ENCODE data around the gene NTRK3. TPM values are rescaled to one million over a fixed set of nuclear protein-coding genes. Genes with fewer than 3 reads are reported as not detected.
A peak's percentile ranks its signal among the peaks of the same experiment; 100 is the strongest.

Gene NTRK3

DNA sequence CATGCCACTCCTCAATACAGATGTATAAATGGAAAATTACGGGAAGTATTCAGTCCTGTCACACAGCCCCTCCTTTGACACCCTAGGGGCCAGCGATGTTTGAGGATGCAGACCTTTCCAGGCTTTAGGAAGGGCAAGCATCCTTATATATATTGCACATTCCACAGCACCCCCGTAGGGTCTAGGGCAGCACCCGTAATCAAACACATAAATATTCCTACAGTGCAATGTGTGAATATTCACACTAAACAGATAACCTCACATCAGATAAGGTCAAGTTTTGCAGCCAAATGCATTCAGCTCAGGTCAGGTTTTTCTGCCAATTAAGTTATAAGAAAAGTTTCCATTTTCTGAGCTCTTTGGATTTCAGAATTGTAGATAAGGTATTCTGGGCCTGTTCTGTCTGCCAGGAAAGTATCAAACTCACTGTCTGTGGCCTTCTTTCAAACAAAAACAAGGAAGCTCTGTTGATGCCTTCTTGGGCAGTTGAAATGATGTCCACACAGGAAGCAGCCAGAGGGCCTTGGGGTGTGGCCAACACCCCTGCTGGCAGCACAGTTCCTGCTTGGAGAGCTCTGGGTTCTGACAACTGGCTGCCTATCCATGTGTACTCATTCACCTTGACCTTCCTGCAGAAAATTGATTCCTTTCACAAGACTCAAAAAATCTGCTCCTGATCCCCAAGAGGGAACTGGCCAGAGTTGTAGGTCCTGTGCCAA lies 427.0 kb downstream of the NTRK3 start:
- Histone ChIP-seq H3K9me3 (replicated peaks; ENCODE audit: low read length) (no peaks in the 10 kb centered on the region), H3K4me3 (ENCODE audit: low read length) (no peak overlapping the region), H3K4me1 (ENCODE audit: control insufficient read depth, insufficient read depth, low read length) (no peaks in the 10 kb centered on the region), H3K27me3 (ENCODE audit: control insufficient read depth, insufficient read depth, low read length) (no peaks in the 10 kb centered on the region), H3K36me3 (ENCODE audit: insufficient read depth, low read length) (no peaks in the 10 kb centered on the region), H3K9ac (ENCODE audit: low read depth, low read length) (no peak overlapping the region), H3K4me2 (ENCODE audit: low read length) (no peak overlapping the region)

DNA sequence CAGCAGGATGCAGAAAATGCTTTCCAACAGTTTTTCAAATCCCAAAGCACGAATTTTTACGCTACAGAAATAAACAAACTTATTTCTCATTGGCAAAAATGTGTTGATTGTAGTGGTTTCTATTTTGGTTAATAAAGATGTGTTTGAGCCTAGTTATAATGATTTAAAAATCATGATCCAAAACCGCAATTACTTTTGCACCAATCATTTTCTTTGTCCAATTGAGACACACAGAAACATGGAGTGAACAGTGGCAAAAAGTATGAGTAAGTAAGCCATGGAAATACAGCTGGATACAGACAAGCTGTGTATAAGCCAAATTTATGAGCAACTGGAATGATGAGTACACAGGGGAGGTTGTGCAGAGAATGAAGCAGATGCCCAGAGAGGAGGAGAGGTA lies 427.9 kb downstream of the NTRK3 start:
- no peaks in the 10 kb centered on the region for H3K9me3 ChIP-seq (replicated peaks; ENCODE audit: low read length)
- no peaks in the 10 kb centered on the region for H3K27me3 ChIP-seq (ENCODE audit: control insufficient read depth, insufficient read depth, low read length)
- H3K4me1 ChIP-seq (ENCODE audit: control insufficient read depth, insufficient read depth, low read length) = no peaks in the 10 kb centered on the region
- H3K4me2 ChIP-seq (ENCODE audit: low read length) = no peak overlapping the region
- H3K36me3 ChIP-seq (ENCODE audit: insufficient read depth, low read length) = no peaks in the 10 kb centered on the region
- H3K9ac ChIP-seq (ENCODE audit: low read depth, low read length) = no peak overlapping the region
- H3K4me3 ChIP-seq (ENCODE audit: low read length) = no peak overlapping the region

- H3K4me3 ChIP-seq (ENCODE audit: low read length) = no peak overlapping the region
- H3K27me3 ChIP-seq (ENCODE audit: control insufficient read depth, insufficient read depth, low read length) = no peaks in the 10 kb centered on the region
- no peaks in the 10 kb centered on the region for H3K9me3 ChIP-seq (replicated peaks; ENCODE audit: low read length)
- no peaks in the 10 kb centered on the region for H3K36me3 ChIP-seq (ENCODE audit: insufficient read depth, low read length)
- no peaks in the 10 kb centered on the region for H3K4me1 ChIP-seq (ENCODE audit: control insufficient read depth, insufficient read depth, low read length)
- no peak overlapping the region for H3K4me2 ChIP-seq (ENCODE audit: low read length)
- no peak overlapping the region for H3K9ac ChIP-seq (ENCODE audit: low read depth, low read length)
Measured at GRCh38 chr15:87827131-87827530, 429.4 kb downstream of the NTRK3 start.

- Histone ChIP-seq H3K36me3 (ENCODE audit: insufficient read depth, low read length) (no peaks in the 10 kb centered on the region), H3K9me3 (replicated peaks; ENCODE audit: low read length) (no peaks in the 10 kb centered on the region), H3K4me3 (ENCODE audit: low read length) (no peak overlapping the region), H3K4me1 (ENCODE audit: control insufficient read depth, insufficient read depth, low read length) (no peaks in the 10 kb centered on the region), H3K9ac (ENCODE audit: low read depth, low read length) (no peak overlapping the region), H3K4me2 (ENCODE audit: low read length) (no peak overlapping the region), H3K27me3 (ENCODE audit: control insufficient read depth, insufficient read depth, low read length) (no peaks in the 10 kb centered on the region)
Measured at GRCh38 chr15:87826119-87826747, 430.3 kb downstream of the NTRK3 start.

GRCh38 chr15:87818756-87819155 lies 437.8 kb downstream of the NTRK3 start:
- Histone ChIP-seq H3K9ac (ENCODE audit: low read depth, low read length) (no peak overlapping the region), H3K9me3 (replicated peaks; ENCODE audit: low read length) (no peaks in the 10 kb centered on the region), H3K4me3 (ENCODE audit: low read length) (no peak overlapping the region), H3K4me2 (ENCODE audit: low read length) (no peak overlapping the region), H3K36me3 (ENCODE audit: insufficient read depth, low read length) (no peaks in the 10 kb centered on the region), H3K4me1 (ENCODE audit: control insufficient read depth, insufficient read depth, low read length) (peaks cover 27% of the 10 kb centered on the region), H3K27me3 (ENCODE audit: control insufficient read depth, insufficient read depth, low read length) (no peaks in the 10 kb centered on the region)

DNA sequence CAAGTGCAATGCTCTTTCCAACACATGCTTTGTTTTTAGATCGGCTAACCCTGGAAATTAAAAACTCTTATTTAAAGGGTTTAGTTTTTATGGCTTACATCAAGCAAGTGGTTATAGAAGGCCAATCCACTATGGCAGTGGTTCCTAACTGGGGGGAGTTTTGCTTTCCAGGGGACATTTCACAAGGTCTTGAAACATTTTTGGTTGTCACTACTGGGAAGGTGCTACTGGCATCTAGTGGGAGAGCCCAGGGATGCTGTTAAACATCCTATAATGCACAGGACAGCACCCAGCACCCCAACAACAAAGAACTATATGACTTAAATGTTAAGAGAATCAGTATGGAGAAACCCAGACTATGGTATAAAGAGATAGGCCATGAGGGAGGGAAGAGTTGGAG lies 439.0 kb downstream of the NTRK3 start:
- peak overlapping the region; percentile 70 for H3K4me2 ChIP-seq (ENCODE audit: low read length)
- no peak overlapping the region for H3K4me3 ChIP-seq (ENCODE audit: low read length)
- H3K4me1 ChIP-seq (ENCODE audit: control insufficient read depth, insufficient read depth, low read length) = peaks cover 27% of the 10 kb centered on the region
- H3K36me3 ChIP-seq (ENCODE audit: insufficient read depth, low read length) = no peaks in the 10 kb centered on the region
- H3K27me3 ChIP-seq (ENCODE audit: control insufficient read depth, insufficient read depth, low read length) = no peaks in the 10 kb centered on the region
- H3K9ac ChIP-seq (ENCODE audit: low read depth, low read length) = peak overlapping the region; percentile 47
- H3K9me3 ChIP-seq (replicated peaks; ENCODE audit: low read length) = no peaks in the 10 kb centered on the region

DNA sequence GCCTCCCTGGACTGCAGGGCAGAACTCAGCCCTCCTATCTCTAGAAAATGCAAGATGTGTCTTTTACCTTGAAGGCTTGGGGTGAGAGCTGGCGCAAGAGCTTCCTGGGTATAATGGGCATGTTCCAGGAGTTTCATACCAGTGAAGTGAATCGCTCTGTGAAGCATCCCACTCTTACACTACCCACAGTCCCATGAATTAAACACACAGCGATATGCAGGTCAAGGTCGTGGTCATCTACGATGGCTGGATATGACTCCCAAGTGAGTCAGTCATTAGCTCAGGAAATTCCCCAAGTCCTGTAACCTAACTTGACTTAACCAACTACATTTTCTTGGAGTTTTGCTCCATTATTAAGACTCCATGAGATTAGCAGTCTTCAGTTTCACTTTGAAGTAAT lies 439.7 kb downstream of the NTRK3 start:
- H3K36me3 ChIP-seq (ENCODE audit: insufficient read depth, low read length) = no peaks in the 10 kb centered on the region
- no peaks in the 10 kb centered on the region for H3K9me3 ChIP-seq (replicated peaks; ENCODE audit: low read length)
- peak overlapping the region; percentile 7 for H3K4me3 ChIP-seq (ENCODE audit: low read length)
- no peaks in the 10 kb centered on the region for H3K27me3 ChIP-seq (ENCODE audit: control insufficient read depth, insufficient read depth, low read length)
- peaks cover 27% of the 10 kb centered on the region for H3K4me1 ChIP-seq (ENCODE audit: control insufficient read depth, insufficient read depth, low read length)
- peak overlapping the region; percentile 47 for H3K9ac ChIP-seq (ENCODE audit: low read depth, low read length)
- peak overlapping the region; percentile 70 for H3K4me2 ChIP-seq (ENCODE audit: low read length)

GRCh38 chr15:87816016-87816415 lies 440.5 kb downstream of the NTRK3 start:
- H3K27me3 ChIP-seq (ENCODE audit: control insufficient read depth, insufficient read depth, low read length) = no peaks in the 10 kb centered on the region
- no peak overlapping the region for H3K4me3 ChIP-seq (ENCODE audit: low read length)
- peaks cover 27% of the 10 kb centered on the region for H3K4me1 ChIP-seq (ENCODE audit: control insufficient read depth, insufficient read depth, low read length)
- H3K9me3 ChIP-seq (replicated peaks; ENCODE audit: low read length) = no peaks in the 10 kb centered on the region
- H3K36me3 ChIP-seq (ENCODE audit: insufficient read depth, low read length) = no peaks in the 10 kb centered on the region
- H3K4me2 ChIP-seq (ENCODE audit: low read length) = peak overlapping the region; percentile 70
- H3K9ac ChIP-seq (ENCODE audit: low read depth, low read length) = no peak overlapping the region

Small RNAs within 50 kb of the gene (small RNA-seq; reads per million reads assigned to genes)
- not detected for gene MED28P6

Data from skeletal muscle satellite cell (primary cell).